ENCODE data around the gene TRAF2. TPM values are rescaled to one million over a fixed set of nuclear protein-coding genes. Genes with fewer than 3 reads are reported as not detected.
A peak's percentile ranks its signal among the peaks of the same experiment; 100 is the strongest.

Gene TRAF2
- total and polyA plus RNA-seq, 2 donors from 2014 or later, result 11.4 to 16.9 TPM

DNA sequence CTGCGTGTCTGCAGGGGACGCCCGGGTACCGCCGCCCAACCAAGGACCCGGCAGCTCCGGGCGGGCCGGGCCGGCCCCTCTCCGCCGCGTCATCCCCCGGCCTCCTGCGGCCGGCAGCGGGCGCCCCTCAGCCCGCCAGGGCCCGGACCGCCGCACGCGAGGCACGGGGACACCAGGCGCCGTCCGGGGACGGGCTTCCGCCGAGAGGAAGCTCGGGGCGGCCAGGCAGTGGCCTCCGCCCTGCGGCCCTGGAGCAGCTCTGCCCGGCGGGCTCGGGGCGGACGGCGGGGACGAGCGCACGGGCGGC, 57.8 kb downstream of the TRAF2 start:
- H3K9me3 ChIP-seq (ENCODE audit: control insufficient read depth in 2 of 3, insufficient read depth in 1 of 3, low read length in 3 of 3), result no peaks in the 10 kb centered on the region
- DNase-seq, result peak in 1 of 5 donors; percentile 80
- intact Hi-C loops (cut with DNase I), result loop anchor here (10.0 kb wide), 2 partner anchors 99 to 149 kb away; partner anchors contain the start of genes AJM1, CCDC183, PHPT1 and TMEM141

DNA sequence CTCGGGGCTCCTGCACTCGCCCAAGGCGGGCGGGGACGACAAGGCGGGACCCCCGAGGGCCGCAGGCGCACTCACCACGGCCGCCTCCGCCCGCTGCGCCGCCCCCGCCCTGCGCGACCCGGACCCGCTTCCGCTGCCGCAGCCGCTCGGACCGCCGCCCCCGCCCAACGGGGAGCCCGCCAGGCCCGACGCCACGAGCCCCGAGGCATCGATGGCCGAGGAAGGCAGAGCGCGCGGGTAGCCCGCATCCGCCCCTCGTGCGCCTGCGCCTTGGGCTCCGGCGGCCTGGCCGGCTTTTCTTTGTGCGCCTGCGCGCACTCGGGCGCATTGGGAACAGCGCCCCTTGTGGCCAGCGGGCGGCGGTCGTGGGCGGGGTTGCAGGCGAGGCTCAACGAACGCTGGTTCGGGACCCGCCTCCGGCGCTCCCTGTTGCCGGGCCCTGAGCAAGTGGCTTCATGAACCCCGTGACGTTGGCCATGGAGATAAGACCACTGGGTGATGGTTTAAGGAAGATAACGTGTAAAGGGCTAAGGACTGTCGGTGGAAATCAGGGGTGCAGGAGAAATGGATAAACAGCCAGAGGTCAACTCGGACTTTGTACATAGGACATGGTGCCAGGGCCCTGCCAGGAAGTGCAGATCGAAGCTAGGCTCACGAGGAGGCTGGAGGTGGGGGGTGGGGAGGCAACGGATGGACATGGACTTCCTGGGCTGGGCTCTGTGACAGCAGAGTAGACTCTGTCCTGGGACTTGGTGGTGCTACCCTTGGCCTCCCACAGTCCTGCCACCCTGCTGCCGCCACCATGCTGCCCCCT, 58.4 kb downstream of the TRAF2 start, which contains the start of the genes C8G and FBXW5:
C8G (plus strand) TSS at position 725 of the 814 bp plus-strand sequence; CDS start at position 803, 78 bp downstream.
FBXW5 (minus strand) TSS at position 220 of the 814 bp plus-strand sequence. CDS start 655 bp downstream, outside the sequence.
- H3K4me3 ChIP-seq (ENCODE audit: low read length in 3 of 3), result peak within 1 kb of the TSS; percentile 30 to 84 (median 63)
- peaks cover 0 to 22% (median 7%) of the 10 kb centered on the region in 3 donors for H3K36me3 ChIP-seq (ENCODE audit: control insufficient read depth in 2 of 3, insufficient read depth in 3 of 3, low read length in 3 of 3)
- H3K4me1 ChIP-seq (ENCODE audit: control insufficient read depth in 2 of 3, insufficient read depth in 2 of 3, low read depth in 1 of 3, low read length in 3 of 3), result peaks cover 0 to 18% (median 9%) of the 10 kb centered on the region in 3 donors
- TF ChIP-seq, protein P1, sequence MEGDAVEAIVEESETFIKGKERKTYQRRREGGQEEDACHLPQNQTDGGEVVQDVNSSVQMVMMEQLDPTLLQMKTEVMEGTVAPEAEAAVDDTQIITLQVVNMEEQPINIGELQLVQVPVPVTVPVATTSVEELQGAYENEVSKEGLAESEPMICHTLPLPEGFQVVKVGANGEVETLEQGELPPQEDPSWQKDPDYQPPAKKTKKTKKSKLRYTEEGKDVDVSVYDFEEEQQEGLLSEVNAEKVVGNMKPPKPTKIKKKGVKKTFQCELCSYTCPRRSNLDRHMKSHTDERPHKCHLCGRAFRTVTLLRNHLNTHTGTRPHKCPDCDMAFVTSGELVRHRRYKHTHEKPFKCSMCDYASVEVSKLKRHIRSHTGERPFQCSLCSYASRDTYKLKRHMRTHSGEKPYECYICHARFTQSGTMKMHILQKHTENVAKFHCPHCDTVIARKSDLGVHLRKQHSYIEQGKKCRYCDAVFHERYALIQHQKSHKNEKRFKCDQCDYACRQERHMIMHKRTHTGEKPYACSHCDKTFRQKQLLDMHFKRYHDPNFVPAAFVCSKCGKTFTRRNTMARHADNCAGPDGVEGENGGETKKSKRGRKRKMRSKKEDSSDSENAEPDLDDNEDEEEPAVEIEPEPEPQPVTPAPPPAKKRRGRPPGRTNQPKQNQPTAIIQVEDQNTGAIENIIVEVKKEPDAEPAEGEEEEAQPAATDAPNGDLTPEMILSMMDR (IDR thresholded peaks at IDR 0.05; ENCODE audit: borderline replicate concordance, extremely low read depth, insufficient read depth), result peak; percentile 96
- H3K9me3 ChIP-seq (ENCODE audit: control insufficient read depth in 2 of 3, insufficient read depth in 1 of 3, low read length in 3 of 3), result no peaks in the 10 kb centered on the region
- H3K27me3 ChIP-seq (ENCODE audit: control insufficient read depth, insufficient read depth, low read length), result no peaks in the 10 kb centered on the region
- peak within 1 kb of the TSS; percentile 68 to 83 for H3K27ac ChIP-seq (ENCODE audit: low read depth in 2 of 2, low read length in 2 of 2)
- peak within 1 kb of the TSS in 2 of 3 donors; percentile 50 to 67 for H3K9ac ChIP-seq (ENCODE audit: low read length in 3 of 3)
- peak; percentile 96 to 99 (median 97) for DNase-seq
- FAIRE-seq, result no peak
- intact Hi-C loops (cut with DNase I), result loop anchor here (10.0 kb wide), 2 partner anchors 100 to 150 kb away; partner anchors contain the start of genes AJM1, CCDC183, PHPT1 and TMEM141

More for the DNA sequence above, 57.8 kb downstream of the TRAF2 start:
- H3K27ac ChIP-seq (ENCODE audit: low read depth in 2 of 2, low read length in 2 of 2), result peak overlapping the region; percentile 68 to 83
- H3K4me1 ChIP-seq (ENCODE audit: control insufficient read depth in 2 of 3, insufficient read depth in 2 of 3, low read depth in 1 of 3, low read length in 3 of 3), result peaks cover 0 to 18% (median 9%) of the 10 kb centered on the region in 3 donors
- H3K27me3 ChIP-seq (ENCODE audit: control insufficient read depth, insufficient read depth, low read length), result no peaks in the 10 kb centered on the region
- peaks cover 0 to 23% (median 7%) of the 10 kb centered on the region in 3 donors for H3K36me3 ChIP-seq (ENCODE audit: control insufficient read depth in 2 of 3, insufficient read depth in 3 of 3, low read length in 3 of 3)
- FAIRE-seq, result no peak
- TF ChIP-seq, protein P1 (IDR thresholded peaks at IDR 0.05; ENCODE audit: borderline replicate concordance, extremely low read depth, insufficient read depth), result no peak
- peak overlapping the region in 1 of 3 donors; percentile 67 for H3K9ac ChIP-seq (ENCODE audit: low read length in 3 of 3)
- peak overlapping the region; percentile 30 to 84 (median 63) for H3K4me3 ChIP-seq (ENCODE audit: low read length in 3 of 3)

DNA sequence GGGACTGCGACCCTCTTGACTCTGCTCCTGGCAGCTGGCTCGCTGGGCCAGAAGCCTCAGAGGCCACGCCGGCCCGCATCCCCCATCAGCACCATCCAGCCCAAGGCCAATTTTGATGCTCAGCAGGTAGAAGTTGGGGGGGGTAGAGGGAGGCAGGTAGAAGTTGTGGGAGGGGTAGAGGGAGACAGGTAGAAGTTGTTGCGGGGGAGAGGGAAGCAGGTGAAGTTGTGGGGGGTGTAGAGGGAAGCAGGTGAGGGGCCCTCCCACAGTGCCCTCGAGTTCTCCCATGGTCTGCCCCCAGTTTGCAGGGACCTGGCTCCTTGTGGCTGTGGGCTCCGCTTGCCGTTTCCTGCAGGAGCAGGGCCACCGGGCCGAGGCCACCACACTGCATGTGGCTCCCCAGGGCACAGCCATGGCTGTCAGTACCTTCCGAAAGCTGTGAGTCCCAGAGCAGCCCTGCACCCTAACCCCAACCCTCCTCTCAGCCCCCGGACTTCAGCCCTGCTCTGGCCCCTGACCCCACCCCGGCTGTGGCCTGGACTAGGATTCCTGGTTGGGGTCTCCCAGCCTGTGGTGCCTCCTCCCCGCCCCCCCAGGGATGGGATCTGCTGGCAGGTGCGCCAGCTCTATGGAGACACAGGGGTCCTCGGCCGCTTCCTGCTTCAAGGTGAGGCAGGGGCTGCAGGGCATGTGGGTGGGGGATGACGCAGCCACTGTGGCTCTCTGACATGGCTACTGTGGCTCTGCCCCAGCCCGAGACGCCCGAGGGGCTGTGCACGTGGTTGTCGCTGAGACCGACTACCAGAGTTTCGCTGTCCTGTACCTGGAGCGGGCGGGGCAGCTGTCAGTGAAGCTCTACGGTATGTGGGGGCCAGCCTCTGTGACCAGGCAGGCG, 59.3 kb downstream of the TRAF2 start:
- Histone ChIP-seq H3K4me1 (ENCODE audit: control insufficient read depth in 2 of 3, insufficient read depth in 2 of 3, low read depth in 1 of 3, low read length in 3 of 3) (peaks cover 0 to 22% (median 9%) of the 10 kb centered on the region in 3 donors), H3K9me3 (ENCODE audit: control insufficient read depth in 2 of 3, insufficient read depth in 1 of 3, low read length in 3 of 3) (no peaks in the 10 kb centered on the region), H3K36me3 (ENCODE audit: control insufficient read depth in 2 of 3, insufficient read depth in 3 of 3, low read length in 3 of 3) (peaks cover 0 to 16% (median 4%) of the 10 kb centered on the region in 3 donors), H3K9ac (ENCODE audit: low read length in 3 of 3) (no peak overlapping the region), H3K27me3 (ENCODE audit: control insufficient read depth, insufficient read depth, low read length) (no peaks in the 10 kb centered on the region), H3K4me3 (ENCODE audit: low read length in 3 of 3) (no peak overlapping the region), H3K27ac (ENCODE audit: low read depth in 2 of 2, low read length in 2 of 2) (no peak overlapping the region)
- TF ChIP-seq, protein P1 (IDR thresholded peaks at IDR 0.05; ENCODE audit: borderline replicate concordance, extremely low read depth, insufficient read depth), result no peak
- no peak for FAIRE-seq
- peak in 2 of 5 donors; percentile 80 to 85 for DNase-seq
- intact Hi-C loops (cut with DNase I), result loop anchor here (10.0 kb wide), 2 partner anchors 101 to 151 kb away; partner anchors contain the start of genes AJM1, CCDC183, PHPT1 and TMEM141

Data from kidney (tissue), 14 donors.